Measurements from ENCODE around the gene TAX1BP3. TPM values are rescaled to one million over a fixed set of nuclear protein-coding genes. Genes with fewer than 3 reads are reported as not detected.

The TAX1BP3 gene
- total RNA-seq, 1 donor from 2014 or later: 91.2 TPM

GRCh38 chr17:3669085-3669347 is 638 bp upstream of the TAX1BP3 start:
- no peak for TF ChIP-seq CTCF (conservative IDR thresholded peaks at IDR 0.05)
- Mint-ChIP-seq H3K4me1 (ENCODE audit: unreplicated experiment) (peaks cover 25% of the 10 kb centered on the region), H3K27ac (peak overlapping the region; percentile 98), H3K27me3 (no peaks in the 10 kb centered on the region), H3K9me3 (no peaks in the 10 kb centered on the region), H3K4me3 (peak overlapping the region; percentile 98), H3K36me3 (peaks cover 4% of the 10 kb centered on the region)
- no peak for DNase-seq (ENCODE audit: extremely low spot score, unreplicated experiment)

GRCh38 chr17:3667366-3668278 is 756 bp downstream of the TAX1BP3 start:
- Mint-ChIP-seq H3K4me3 (peak overlapping the region; percentile 98), H3K4me1 (ENCODE audit: unreplicated experiment) (peaks cover 25% of the 10 kb centered on the region), H3K36me3 (peaks cover 4% of the 10 kb centered on the region), H3K27me3 (no peaks in the 10 kb centered on the region), H3K27ac (peak overlapping the region; percentile 98), H3K9me3 (no peaks in the 10 kb centered on the region)
- peak; percentile 92 for DNase-seq (ENCODE audit: extremely low spot score, unreplicated experiment)
- no peak for TF ChIP-seq CTCF (conservative IDR thresholded peaks at IDR 0.05)

GRCh38 chr17:3666516-3666915 is 1.9 kb downstream of the TAX1BP3 start:
- no peak for DNase-seq (ENCODE audit: extremely low spot score, unreplicated experiment)
- Mint-ChIP-seq H3K4me1 (ENCODE audit: unreplicated experiment) (peaks cover 21% of the 10 kb centered on the region), H3K27ac (peak overlapping the region; percentile 98), H3K36me3 (peaks cover 4% of the 10 kb centered on the region), H3K27me3 (no peaks in the 10 kb centered on the region), H3K4me3 (peak overlapping the region; percentile 98), H3K9me3 (no peaks in the 10 kb centered on the region)
- no peak for TF ChIP-seq CTCF (conservative IDR thresholded peaks at IDR 0.05)

- Mint-ChIP-seq H3K4me1 (ENCODE audit: unreplicated experiment) (peaks cover 21% of the 10 kb centered on the region), H3K27ac (peak overlapping the region; percentile 98), H3K4me3 (peak overlapping the region; percentile 98), H3K9me3 (no peaks in the 10 kb centered on the region), H3K36me3 (peaks cover 4% of the 10 kb centered on the region), H3K27me3 (no peaks in the 10 kb centered on the region)
- no peak for DNase-seq (ENCODE audit: extremely low spot score, unreplicated experiment)
- TF ChIP-seq CTCF (conservative IDR thresholded peaks at IDR 0.05): no peak
These were observed 2.5 kb downstream of the TAX1BP3 start for GRCh38 chr17:3665834-3666233.

- Mint-ChIP-seq H3K4me3 (no peak overlapping the region), H3K27ac (no peak overlapping the region), H3K36me3 (no peaks in the 10 kb centered on the region), H3K27me3 (no peaks in the 10 kb centered on the region), H3K4me1 (ENCODE audit: unreplicated experiment) (peaks cover 16% of the 10 kb centered on the region), H3K9me3 (no peaks in the 10 kb centered on the region)
- DNase-seq (ENCODE audit: extremely low spot score, unreplicated experiment): no peak
- TF ChIP-seq CTCF (conservative IDR thresholded peaks at IDR 0.05): no peak
These were observed 5.0 kb downstream of the TAX1BP3 start for GRCh38 chr17:3663102-3664011.

All from type B pancreatic cell (in vitro differentiated cells).